HepG2 (cell line): ENCODE results near the gene SCAPER. TPM values are rescaled to one million over a fixed set of nuclear protein-coding genes. Genes with fewer than 3 reads are reported as not detected.

Source experiments
- ARNTL ChIP-seq: sonication (generic); formaldehyde crosslinking; IDR thresholded peaks from 2 replicates; pipeline ENCODE4 v1.4.0; 2020; ENCODE audit warnings: mild to moderate bottlenecking, missing genetic modification reagents
- BCLAF1 ChIP-seq: fragments of 450-650 bp; IDR thresholded peaks from 2 replicates; pipeline ENCODE4 v1.6.1; 2017; ENCODE audit warnings: mild to moderate bottlenecking
- FOXP1 ChIP-seq, 2 experiments: fragments of 450-650 bp in 1 of 2; IDR thresholded peaks; 2 replicates each; pipeline ENCODE4 v1.6.1; 2017 to 2018; ENCODE audit warnings: antibody characterized with exemption in 1 of 2
- GATAD2A ChIP-seq: IDR thresholded peaks from 2 replicates; pipeline ENCODE4 v1.6.1; 2016
- JUND ChIP-seq: sonication (generic); formaldehyde crosslinking; IDR thresholded peaks from 2 replicates; pipeline ENCODE4 v1.8.0; 2022; ENCODE audit warnings: mild to moderate bottlenecking, missing genetic modification reagents
- MEF2D ChIP-seq: sonication (generic); formaldehyde crosslinking; IDR thresholded peaks from 2 replicates; pipeline ENCODE4 v1.5.1; 2020; ENCODE audit warnings: mild to moderate bottlenecking, missing genetic modification reagents
- MLXIP ChIP-seq: sonication (generic); formaldehyde crosslinking; IDR thresholded peaks from 2 replicates; pipeline ENCODE4 v1.9.0; 2021; ENCODE audit warnings: missing genetic modification reagents, borderline replicate concordance
- MTF1 ChIP-seq: sonication (generic); formaldehyde crosslinking; IDR thresholded peaks from 2 replicates; pipeline ENCODE4 v1.5.0; 2020; ENCODE audit warnings: missing genetic modification reagents
- SNAI1 ChIP-seq: sonication (generic); formaldehyde crosslinking; IDR thresholded peaks from 2 replicates; pipeline ENCODE4 v1.5.0; 2020; ENCODE audit warnings: mild to moderate bottlenecking, missing genetic modification reagents, borderline replicate concordance
- ZBTB14 ChIP-seq: sonication (generic); formaldehyde crosslinking; IDR thresholded peaks from 2 replicates; pipeline ENCODE4 v1.4.0; 2020; ENCODE audit warnings: missing genetic modification reagents
- ZNF142 ChIP-seq: sonication (generic); formaldehyde crosslinking; IDR thresholded peaks from 2 replicates; pipeline ENCODE4 v1.4.0; 2020; ENCODE audit warnings: missing genetic modification reagents
- ZNF513 ChIP-seq: sonication (generic); formaldehyde crosslinking; conservative IDR thresholded peaks from 2 replicates; pipeline ENCODE4 v1.5.0; 2020; ENCODE audit warnings: missing genetic modification reagents
- ZNF580 ChIP-seq: IDR thresholded peaks from 2 replicates; pipeline ENCODE4 v1.6.1; 2016; ENCODE audit warnings: low read depth, borderline replicate concordance
- ZNF841 ChIP-seq: sonication (generic); formaldehyde crosslinking; IDR thresholded peaks from 2 replicates; pipeline ENCODE4 v1.8.1; 2023; ENCODE audit warnings: missing genetic modification reagents, borderline replicate concordance
- polyA plus RNA-seq, 8 experiments: library from polyadenylated mRNA; depleted of rRNA in 3 of 8; stranded (reverse) in 7 of 8; unstranded in 1 of 8; fragments of >200 nt; fragmentation: Illumina TruSeq in 4 of 8; extraction: Trizol in 4 of 8; gene quantifications; 2 replicates each; pipeline versions ENCODE4 v1.2.1 to v1.2.3, GENCODE V29; 2011 to 2016; ENCODE audit warnings: low read depth in 4 of 8, missing spikeins in 1 of 8, mixed read lengths in 1 of 8; ENCODE audit not compliant: insufficient read depth in 1 of 8
- total RNA-seq, 5 experiments: library from RNA; depleted of rRNA; stranded (reverse); fragments of >200 nt; fragmentation: Illumina TruSeq; extraction: Trizol; gene quantifications; 2 replicates each; pipeline ENCODE4 v1.2.3, GENCODE V29; 2016; ENCODE audit warnings: low read depth in 1 of 5

SCAPER gene
- total and polyA plus RNA-seq, 2 of the 13 experiments (the other 11 are each of a cell fraction or from before 2014, with no cell fraction given), result 4.3 to 10.5 TPM

GRCh38 chr15:76312540-76313174, 592.5 kb downstream of the SCAPER start (continued):
- no peak for TF ChIP-seq BCLAF1
- TF ChIP-seq ARNTL (CRISPR knock-in tag), result no peak
- TF ChIP-seq MTF1 (CRISPR knock-in tag), result no peak
- TF ChIP-seq ZNF513 (CRISPR knock-in tag), result no peak
- no peak for TF ChIP-seq SNAI1 (CRISPR knock-in tag)
- TF ChIP-seq FOXP1 (IDR thresholded peaks at IDR 0.05), result no peak
- TF ChIP-seq FOXP1 (CRISPR knock-in tag; IDR thresholded peaks at IDR 0.05), result peak; percentile 77
- TF ChIP-seq ZNF142 (CRISPR knock-in tag), result no peak
- TF ChIP-seq ZBTB14 (CRISPR knock-in tag), result no peak
- TF ChIP-seq ZNF841, result no peak
- no peak for TF ChIP-seq ZNF580 (CRISPR knock-in tag)
- peak; percentile 93 for TF ChIP-seq JUND (CRISPR knock-in tag)
- TF ChIP-seq MEF2D (CRISPR knock-in tag), result 0 out of 2 replicates have a peak, but pooled peaks have one; percentile 63
- TF ChIP-seq GATAD2A (CRISPR knock-in tag), result peak; percentile 48
- no peak for TF ChIP-seq MLXIP
